ENCODE measurements around the gene POU2AF1. TPM values are rescaled to one million over a fixed set of nuclear protein-coding genes. Genes with fewer than 3 reads are reported as not detected.
"Not testable (repeated sequence)": the region's sequence is repeated elsewhere in the genome, so short reads cannot be mapped to it uniquely, and the experiment has no call there.

POU2AF1 gene
- total and polyA plus RNA-seq, 2 donors, result 0.90 to 11.7 TPM

DNA sequence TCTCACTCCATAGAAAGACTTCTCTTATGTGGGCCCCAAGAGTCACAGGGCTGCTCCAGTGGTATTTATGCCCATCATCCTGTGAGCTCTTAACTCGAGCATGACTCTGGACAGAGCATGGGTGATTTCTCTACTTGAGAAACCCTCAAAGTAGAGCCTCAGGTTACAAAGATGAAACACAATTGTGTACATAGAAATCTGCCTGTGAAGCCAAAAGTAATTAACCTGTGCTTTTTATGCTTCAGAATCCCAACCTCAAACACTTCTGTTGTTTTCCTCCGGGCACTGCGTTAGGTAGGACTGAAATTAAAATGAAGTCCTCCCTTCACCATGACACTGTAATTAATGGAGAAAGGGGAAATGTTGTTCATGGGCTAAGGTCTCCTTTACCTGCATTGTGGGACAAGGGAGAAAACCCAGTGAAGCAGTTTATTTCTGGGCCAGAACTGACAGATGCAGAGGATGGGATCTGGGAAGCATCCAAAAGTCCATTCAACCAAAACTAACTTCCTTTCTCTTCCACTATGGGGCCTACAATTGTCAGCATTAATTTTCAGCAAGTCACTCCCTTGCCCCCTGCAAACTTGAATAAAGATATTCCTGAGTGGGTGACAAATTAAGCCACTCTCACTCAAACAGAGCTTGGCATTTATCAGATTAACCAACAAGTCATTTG is 24.1 kb upstream of the POU2AF1 start:
- Histone ChIP-seq H3K4me3 (ENCODE audit: low read length in 2 of 2) (no peak overlapping the region), H3K9me3 (ENCODE audit: control insufficient read depth in 2 of 2, insufficient read depth in 1 of 2, low read length in 1 of 2) (no peaks in the 10 kb centered on the region), H3K4me1 (ENCODE audit: control insufficient read depth in 2 of 2, insufficient read depth in 2 of 2, low read length in 2 of 2) (no peaks in the 10 kb centered on the region), H3K36me3 (ENCODE audit: control insufficient read depth in 2 of 2, insufficient read depth in 2 of 2, low read length in 1 of 2) (no peaks in the 10 kb centered on the region), H3K27ac (ENCODE audit: low read depth in 1 of 2, low read length in 1 of 2) (no peak overlapping the region), H3K27me3 (ENCODE audit: control insufficient read depth in 2 of 2, insufficient read depth in 1 of 2, low read length in 1 of 2) (no peaks in the 10 kb centered on the region)
- WGBS, result 90% methylated on average over 3 of the region's 3 CpGs
- no peak for DNase-seq (ENCODE audit: low read depth in 6 of 9, low spot score in 9 of 9)

DNA sequence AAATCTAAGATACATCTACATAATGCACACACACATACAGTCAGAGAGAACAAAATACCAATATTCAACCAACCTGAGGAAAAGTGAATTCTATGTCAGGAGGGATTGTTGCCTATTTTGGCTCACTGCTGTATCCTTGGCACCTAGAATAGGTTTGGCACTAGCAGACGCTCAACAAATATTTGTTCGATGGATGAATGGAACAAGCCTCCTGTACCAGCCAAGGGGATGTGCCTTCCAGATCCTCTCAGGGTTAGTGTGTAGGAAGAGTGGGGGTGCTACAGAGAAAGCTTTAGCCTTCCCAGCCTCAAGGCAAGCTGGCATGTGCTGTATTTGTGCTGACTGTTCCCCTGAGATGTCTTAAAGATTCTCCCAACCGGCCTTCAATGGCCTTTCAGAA is 23.3 kb upstream of the POU2AF1 start:
- no peaks in the 10 kb centered on the region for H3K36me3 ChIP-seq (ENCODE audit: control insufficient read depth in 2 of 2, insufficient read depth in 2 of 2, low read length in 1 of 2)
- H3K27ac ChIP-seq (ENCODE audit: low read depth in 1 of 2, low read length in 1 of 2), result no peak overlapping the region
- H3K4me1 ChIP-seq (ENCODE audit: control insufficient read depth in 2 of 2, insufficient read depth in 2 of 2, low read length in 2 of 2), result no peaks in the 10 kb centered on the region
- H3K9me3 ChIP-seq (ENCODE audit: control insufficient read depth in 2 of 2, insufficient read depth in 1 of 2, low read length in 1 of 2), result no peaks in the 10 kb centered on the region
- H3K27me3 ChIP-seq (ENCODE audit: control insufficient read depth in 2 of 2, insufficient read depth in 1 of 2, low read length in 1 of 2), result no peaks in the 10 kb centered on the region
- H3K4me3 ChIP-seq (ENCODE audit: low read length in 2 of 2), result no peak overlapping the region
- 98% methylated on average over 3 of the region's 3 CpGs for WGBS
- no peak for DNase-seq (ENCODE audit: low read depth in 6 of 9, low spot score in 9 of 9)

DNA sequence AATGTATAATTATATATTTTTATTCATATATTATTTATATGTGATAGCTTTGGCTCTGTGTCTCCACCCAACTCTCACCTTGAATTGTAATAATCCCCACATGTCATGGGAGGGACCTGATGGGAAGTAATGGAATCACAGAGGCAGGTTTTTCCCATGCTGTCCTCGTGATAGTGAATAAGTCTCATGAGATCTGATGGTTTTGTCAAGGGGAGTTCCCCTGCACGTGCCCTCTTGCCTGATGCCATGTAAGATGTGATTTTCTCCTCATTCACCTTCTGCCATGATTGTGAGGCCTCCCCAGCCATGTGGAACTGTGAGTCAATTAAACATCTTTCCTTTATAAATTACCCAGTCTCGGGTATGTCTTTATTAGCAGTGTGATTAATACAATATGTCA is 22.9 kb upstream of the POU2AF1 start:
- H3K9me3 ChIP-seq (ENCODE audit: control insufficient read depth in 2 of 2, insufficient read depth in 1 of 2, low read length in 1 of 2); H3K27me3 ChIP-seq (ENCODE audit: control insufficient read depth in 2 of 2, insufficient read depth in 1 of 2, low read length in 1 of 2); H3K36me3 ChIP-seq (ENCODE audit: control insufficient read depth in 2 of 2, insufficient read depth in 2 of 2, low read length in 1 of 2); DNase-seq (ENCODE audit: low read depth in 6 of 9, low spot score in 9 of 9); H3K27ac ChIP-seq (ENCODE audit: low read depth in 1 of 2, low read length in 1 of 2); H3K4me1 ChIP-seq (ENCODE audit: control insufficient read depth in 2 of 2, insufficient read depth in 2 of 2, low read length in 2 of 2); H3K4me3 ChIP-seq (ENCODE audit: low read length in 2 of 2): not testable (repeated sequence)
- 93% methylated on average over 3 of the region's 3 CpGs for WGBS

DNA sequence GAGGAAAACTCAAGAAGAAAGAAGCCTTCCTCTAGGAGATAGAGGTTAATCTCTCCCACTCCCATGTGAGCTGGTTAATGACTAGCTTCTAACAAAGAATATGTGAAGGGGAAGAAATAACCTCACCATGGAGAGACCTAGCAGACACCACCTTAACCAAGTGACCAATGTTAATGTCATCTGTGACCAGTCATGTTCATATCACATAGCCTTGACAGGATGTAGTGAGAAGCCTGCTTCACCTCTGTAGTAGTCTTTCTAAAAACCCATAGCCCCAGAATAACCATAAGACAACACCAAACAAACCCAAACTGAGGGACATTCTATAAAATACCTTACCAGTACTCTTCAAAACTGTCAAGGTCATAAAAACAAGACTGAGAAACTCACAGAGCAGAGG is 21.5 kb upstream of the POU2AF1 start:
- H3K4me3 ChIP-seq (ENCODE audit: low read length in 2 of 2), result no peak overlapping the region
- no peaks in the 10 kb centered on the region for H3K4me1 ChIP-seq (ENCODE audit: control insufficient read depth in 2 of 2, insufficient read depth in 2 of 2, low read length in 2 of 2)
- no peaks in the 10 kb centered on the region for H3K27me3 ChIP-seq (ENCODE audit: control insufficient read depth in 2 of 2, insufficient read depth in 1 of 2, low read length in 1 of 2)
- no peak for DNase-seq (ENCODE audit: low read depth in 6 of 9, low spot score in 9 of 9)
- H3K36me3 ChIP-seq (ENCODE audit: control insufficient read depth in 2 of 2, insufficient read depth in 2 of 2, low read length in 1 of 2), result no peaks in the 10 kb centered on the region
- no peaks in the 10 kb centered on the region for H3K9me3 ChIP-seq (ENCODE audit: control insufficient read depth in 2 of 2, insufficient read depth in 1 of 2, low read length in 1 of 2)
- no peak overlapping the region for H3K27ac ChIP-seq (ENCODE audit: low read depth in 1 of 2, low read length in 1 of 2)

DNA sequence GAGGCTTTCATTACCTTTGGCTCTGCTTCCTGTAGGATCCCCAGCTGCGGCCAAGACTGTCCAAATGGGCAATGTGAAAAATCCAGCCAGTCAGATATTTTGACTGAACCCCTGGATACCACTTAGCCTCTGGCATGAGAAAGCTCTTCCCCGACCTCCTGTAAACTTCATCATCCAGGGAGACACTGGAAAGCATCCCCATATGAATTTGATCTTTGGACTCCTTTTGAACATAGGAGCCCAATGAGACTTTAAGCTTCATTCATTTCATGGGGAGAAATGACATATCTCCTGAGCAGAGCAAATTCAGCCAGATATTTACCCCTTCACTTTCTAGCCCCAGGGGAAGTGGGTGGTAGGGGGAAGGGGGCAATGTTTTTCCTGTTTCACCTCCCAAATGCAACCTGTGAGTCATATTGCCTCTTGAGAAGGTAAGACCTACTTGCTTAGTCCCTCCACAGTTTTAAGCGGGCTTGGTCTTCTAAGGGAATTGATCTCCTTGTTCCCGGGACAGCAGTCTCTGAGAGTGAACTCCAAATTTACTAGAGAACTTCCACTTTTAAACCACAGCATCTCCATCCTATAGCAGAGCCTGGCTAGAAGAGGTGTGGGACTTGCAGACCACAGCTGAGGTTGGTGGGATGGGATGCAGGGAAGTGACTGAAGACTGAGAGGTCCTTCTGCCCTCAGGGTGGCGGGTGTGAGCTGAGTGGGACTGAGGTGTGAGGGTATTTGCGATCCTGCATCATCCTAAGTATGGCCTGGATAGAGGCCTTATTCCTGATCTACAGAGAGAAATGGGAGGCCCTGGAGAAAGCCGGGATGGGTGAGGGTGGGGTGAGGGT is 20.3 kb upstream of the POU2AF1 start:
- H3K27me3 ChIP-seq (ENCODE audit: control insufficient read depth in 2 of 2, insufficient read depth in 1 of 2, low read length in 1 of 2), result no peaks in the 10 kb centered on the region
- DNase-seq (ENCODE audit: low read depth in 6 of 9, low spot score in 9 of 9), result no peak
- no peaks in the 10 kb centered on the region for H3K36me3 ChIP-seq (ENCODE audit: control insufficient read depth in 2 of 2, insufficient read depth in 2 of 2, low read length in 1 of 2)
- 96% methylated on average over 7 of the region's 7 CpGs for WGBS
- H3K9me3 ChIP-seq (ENCODE audit: control insufficient read depth in 2 of 2, insufficient read depth in 1 of 2, low read length in 1 of 2), result no peaks in the 10 kb centered on the region
- no peaks in the 10 kb centered on the region for H3K4me1 ChIP-seq (ENCODE audit: control insufficient read depth in 2 of 2, insufficient read depth in 2 of 2, low read length in 2 of 2)
- no peak overlapping the region for H3K27ac ChIP-seq (ENCODE audit: low read depth in 1 of 2, low read length in 1 of 2)
- no peak overlapping the region for H3K4me3 ChIP-seq (ENCODE audit: low read length in 2 of 2)

DNA sequence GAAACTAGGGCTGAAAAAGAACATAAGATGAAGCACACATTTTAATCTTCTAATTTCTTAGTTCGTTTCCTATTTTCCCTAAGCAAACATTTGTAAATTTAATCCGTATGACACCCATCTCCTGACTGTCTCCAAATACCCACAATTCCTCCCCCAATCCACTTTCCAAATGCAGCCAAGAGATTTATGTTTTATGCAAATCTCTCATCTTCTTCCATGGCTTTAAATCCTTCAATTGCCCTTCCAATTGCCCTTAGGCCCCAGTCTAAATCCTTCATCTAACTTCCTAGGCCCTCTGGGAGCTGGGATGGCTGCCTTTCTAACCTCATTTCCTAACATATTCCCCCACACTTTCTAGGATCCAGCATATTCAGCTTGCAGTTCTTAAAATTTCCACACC is 18.0 kb upstream of the POU2AF1 start:
- Histone ChIP-seq H3K9me3 (ENCODE audit: control insufficient read depth in 2 of 2, insufficient read depth in 1 of 2, low read length in 1 of 2) (no peaks in the 10 kb centered on the region), H3K27ac (ENCODE audit: low read depth in 1 of 2, low read length in 1 of 2) (no peak overlapping the region), H3K27me3 (ENCODE audit: control insufficient read depth in 2 of 2, insufficient read depth in 1 of 2, low read length in 1 of 2) (no peaks in the 10 kb centered on the region), H3K36me3 (ENCODE audit: control insufficient read depth in 2 of 2, insufficient read depth in 2 of 2, low read length in 1 of 2) (no peaks in the 10 kb centered on the region), H3K4me1 (ENCODE audit: control insufficient read depth in 2 of 2, insufficient read depth in 2 of 2, low read length in 2 of 2) (no peaks in the 10 kb centered on the region), H3K4me3 (ENCODE audit: low read length in 2 of 2) (no peak overlapping the region)
- DNase-seq (ENCODE audit: low read depth in 6 of 9, low spot score in 9 of 9), result no peak
- WGBS, result 97% methylated on average over 2 of the region's 2 CpGs

DNA sequence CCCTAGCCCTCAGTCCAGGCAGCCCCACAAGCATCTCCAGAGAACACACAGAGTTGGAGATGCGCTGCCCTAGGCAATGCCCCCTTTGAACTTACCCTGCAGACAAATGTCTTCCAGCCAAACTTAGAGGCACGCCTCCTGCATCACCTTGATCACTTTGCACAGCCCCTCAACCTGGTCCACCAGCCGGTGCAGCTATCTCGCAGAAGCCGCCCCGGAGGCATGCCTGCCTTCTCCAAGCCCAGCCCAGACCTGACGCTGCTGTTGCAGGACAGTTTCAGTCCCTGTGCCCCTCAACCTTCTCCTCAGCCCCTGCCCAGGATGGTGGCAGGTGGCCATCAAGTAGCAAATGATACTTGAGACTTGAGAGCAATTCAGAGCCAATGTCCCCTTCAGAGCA is 16.7 kb upstream of the POU2AF1 start:
- H3K36me3 ChIP-seq (ENCODE audit: control insufficient read depth in 2 of 2, insufficient read depth in 2 of 2, low read length in 1 of 2), result no peaks in the 10 kb centered on the region
- no peaks in the 10 kb centered on the region for H3K27me3 ChIP-seq (ENCODE audit: control insufficient read depth in 2 of 2, insufficient read depth in 1 of 2, low read length in 1 of 2)
- WGBS, result 97% methylated on average over 7 of the region's 7 CpGs
- H3K9me3 ChIP-seq (ENCODE audit: control insufficient read depth in 2 of 2, insufficient read depth in 1 of 2, low read length in 1 of 2), result no peaks in the 10 kb centered on the region
- H3K27ac ChIP-seq (ENCODE audit: low read depth in 1 of 2, low read length in 1 of 2), result no peak overlapping the region
- no peaks in the 10 kb centered on the region for H3K4me1 ChIP-seq (ENCODE audit: control insufficient read depth in 2 of 2, insufficient read depth in 2 of 2, low read length in 2 of 2)
- no peak overlapping the region for H3K4me3 ChIP-seq (ENCODE audit: low read length in 2 of 2)
- DNase-seq (ENCODE audit: low read depth in 6 of 9, low spot score in 9 of 9), result no peak

DNA sequence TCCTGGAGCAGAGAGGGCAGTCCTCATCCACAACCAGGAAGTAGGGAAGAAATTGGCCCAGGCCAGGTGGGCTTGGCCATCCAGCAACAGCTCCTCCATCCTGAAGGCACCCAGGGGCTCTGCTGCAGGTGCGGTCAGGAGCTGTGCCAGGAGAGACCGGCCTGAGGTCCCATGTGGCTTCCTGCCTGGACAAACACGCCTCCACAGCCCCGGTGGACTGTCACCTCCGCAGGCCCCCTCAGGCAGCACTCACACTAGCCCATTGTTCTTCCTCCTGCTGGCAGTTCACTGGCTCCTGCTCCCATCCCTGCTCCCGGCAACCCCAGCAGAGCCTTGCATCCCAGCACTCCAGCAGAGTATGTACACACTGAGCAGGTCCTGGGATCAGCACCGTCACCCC is 16.0 kb upstream of the POU2AF1 start:
- no peaks in the 10 kb centered on the region for H3K36me3 ChIP-seq (ENCODE audit: control insufficient read depth in 2 of 2, insufficient read depth in 2 of 2, low read length in 1 of 2)
- no peaks in the 10 kb centered on the region for H3K27me3 ChIP-seq (ENCODE audit: control insufficient read depth in 2 of 2, insufficient read depth in 1 of 2, low read length in 1 of 2)
- 92% methylated on average over 7 of the region's 7 CpGs for WGBS
- no peaks in the 10 kb centered on the region for H3K4me1 ChIP-seq (ENCODE audit: control insufficient read depth in 2 of 2, insufficient read depth in 2 of 2, low read length in 2 of 2)
- H3K4me3 ChIP-seq (ENCODE audit: low read length in 2 of 2), result no peak overlapping the region
- H3K9me3 ChIP-seq (ENCODE audit: control insufficient read depth in 2 of 2, insufficient read depth in 1 of 2, low read length in 1 of 2), result no peaks in the 10 kb centered on the region
- DNase-seq (ENCODE audit: low read depth in 6 of 9, low spot score in 9 of 9), result no peak
- H3K27ac ChIP-seq (ENCODE audit: low read depth in 1 of 2, low read length in 1 of 2), result no peak overlapping the region

DNA sequence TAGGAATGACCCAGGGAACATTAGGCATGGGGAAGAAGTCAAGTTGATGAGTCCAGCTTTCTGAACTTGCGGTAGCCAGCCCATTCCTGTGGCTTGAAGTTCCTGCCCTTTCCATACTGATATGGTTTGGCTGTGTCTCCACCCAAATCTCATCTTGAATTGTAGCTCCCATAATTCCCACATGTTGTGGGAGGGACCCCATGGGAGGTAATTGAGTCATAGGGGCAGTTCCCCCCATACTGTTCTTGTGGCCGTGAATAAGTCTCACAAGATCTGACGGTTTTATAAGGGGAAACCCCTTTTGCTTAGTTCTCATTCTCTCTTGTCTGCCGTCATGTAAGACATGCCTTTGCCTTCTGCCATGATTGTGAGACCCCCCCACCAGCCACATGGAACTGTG is 15.1 kb upstream of the POU2AF1 start:
- H3K27ac ChIP-seq (ENCODE audit: low read depth in 1 of 2, low read length in 1 of 2); H3K4me1 ChIP-seq (ENCODE audit: control insufficient read depth in 2 of 2, insufficient read depth in 2 of 2, low read length in 2 of 2); DNase-seq (ENCODE audit: low read depth in 6 of 9, low spot score in 9 of 9); H3K27me3 ChIP-seq (ENCODE audit: control insufficient read depth in 2 of 2, insufficient read depth in 1 of 2, low read length in 1 of 2); H3K4me3 ChIP-seq (ENCODE audit: low read length in 2 of 2); H3K36me3 ChIP-seq (ENCODE audit: control insufficient read depth in 2 of 2, insufficient read depth in 2 of 2, low read length in 1 of 2); H3K9me3 ChIP-seq (ENCODE audit: control insufficient read depth in 2 of 2, insufficient read depth in 1 of 2, low read length in 1 of 2): not testable (repeated sequence)
- 70% methylated on average over 4 of the region's 4 CpGs for WGBS

Measured in thymus (tissue), 11 donors.